Urothelium cell line (cell line): Measurements from ENCODE around the gene GABRG3.

Experiments used
- DNase-seq: peaks from one replicate; pipeline ENCODE4 v3.0.0; 2011; ENCODE audit warnings: low spot score, mixed read lengths
- FAIRE-seq: peaks from 2 replicates; lab custom pipeline; 2011; peaks lifted over from hg19 to GRCh38; lab: Jason Lieb, UNC

GABRG3 gene

GRCh38 chr15:27486683-27487647, 516.0 kb downstream of the GABRG3 start:
- DNase-seq (no peak), FAIRE-seq (no peak)

DNA sequence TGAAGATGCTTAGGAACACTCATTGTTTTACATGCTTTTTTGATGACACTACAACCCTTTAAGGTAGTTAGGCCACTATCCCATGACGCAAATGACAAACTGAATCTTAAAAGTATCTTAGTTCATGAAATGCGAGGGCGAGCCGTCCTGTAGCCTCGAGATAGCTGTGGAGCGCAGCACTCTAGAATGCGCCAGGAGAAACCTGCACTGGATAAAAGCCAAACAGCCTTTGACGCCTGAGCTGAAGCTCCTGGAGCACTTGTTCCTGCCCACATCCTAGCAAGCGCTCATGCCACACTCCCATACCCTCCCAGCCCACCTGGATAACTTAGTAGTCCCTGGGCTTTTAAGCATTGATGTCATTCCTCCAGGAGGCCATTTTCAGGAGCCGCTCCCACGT, 516.9 kb downstream of the GABRG3 start:
- FAIRE-seq, result no peak
- DNase-seq, result no peak

- FAIRE-seq (no peak), DNase-seq (peak; percentile 21)
Observed at GRCh38 chr15:27490867-27491595, 520.0 kb downstream of the GABRG3 start.

GRCh38 chr15:27491666-27492621, 521.0 kb downstream of the GABRG3 start:
- FAIRE-seq, result no peak
- no peak for DNase-seq

DNA sequence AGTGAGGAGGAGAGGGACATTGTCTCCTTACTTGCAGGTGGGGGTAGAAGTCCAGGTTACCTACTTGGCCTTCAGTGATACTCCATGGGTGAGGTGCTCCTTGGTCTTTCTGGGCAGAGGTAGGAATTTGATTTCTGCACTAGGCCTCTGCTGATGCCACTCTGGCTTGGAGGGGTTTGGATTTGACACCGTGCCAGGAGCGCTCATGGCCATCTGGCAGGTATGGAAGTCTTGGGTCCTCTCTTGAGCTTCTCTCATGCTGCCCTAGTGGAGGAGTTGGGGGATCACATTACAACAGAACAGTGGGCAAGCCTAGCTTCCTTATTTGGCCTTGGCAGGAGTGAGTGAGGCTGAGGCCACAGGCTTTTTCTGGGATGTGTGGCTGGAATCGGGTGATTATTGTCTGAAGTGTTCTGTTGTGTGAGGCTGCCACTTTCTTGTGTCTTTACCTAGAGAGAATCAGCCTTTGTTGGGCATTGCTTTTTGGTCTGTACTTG, 525.0 kb downstream of the GABRG3 start:
- FAIRE-seq (no peak), DNase-seq (no peak)

DNA sequence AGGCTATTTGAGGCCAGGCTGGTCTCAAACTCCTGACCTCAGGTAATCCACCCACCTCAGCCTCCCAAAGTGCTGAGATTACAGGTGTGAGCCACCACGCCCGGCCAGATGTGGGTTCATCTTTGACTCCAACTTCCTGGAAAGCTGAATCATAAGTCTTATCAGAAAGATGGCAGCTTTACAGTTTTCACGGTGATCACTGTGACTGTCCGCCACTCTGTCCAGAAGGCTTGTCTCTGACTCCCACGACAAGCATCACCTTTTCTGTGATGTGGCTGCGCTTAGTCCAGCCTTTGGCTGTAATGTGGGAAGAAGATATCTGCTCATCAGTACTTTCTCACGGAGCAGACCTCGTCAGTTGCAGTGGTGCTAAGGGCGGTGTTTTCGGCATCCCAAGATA, 527.7 kb downstream of the GABRG3 start:
- FAIRE-seq (no peak), DNase-seq (no peak)

DNA sequence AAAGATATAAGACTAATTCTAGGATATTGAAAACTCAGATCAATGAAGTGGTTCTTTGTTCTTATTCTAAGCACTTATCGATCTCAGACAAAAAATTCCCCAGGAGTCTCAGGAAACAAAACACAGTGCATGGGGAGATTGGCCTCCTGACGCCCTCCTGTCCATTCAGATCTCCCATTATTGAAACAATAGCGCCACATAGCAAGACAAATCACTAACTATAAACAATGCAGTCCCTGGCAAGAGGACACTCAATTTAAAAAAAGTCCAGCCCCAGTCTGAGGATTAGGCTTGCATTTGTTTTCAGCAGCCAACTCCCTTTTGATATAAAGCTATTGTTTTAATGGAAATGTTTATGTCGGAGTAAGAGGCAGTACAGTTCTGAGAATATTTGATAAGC, 528.2 kb downstream of the GABRG3 start:
- FAIRE-seq (no peak), DNase-seq (no peak)

- DNase-seq (no peak), FAIRE-seq (no peak)
Observed at GRCh38 chr15:27499719-27500118, 528.7 kb downstream of the GABRG3 start.

GRCh38 chr15:27500206-27500605, 529.2 kb downstream of the GABRG3 start:
- FAIRE-seq (no peak), DNase-seq (no peak)

DNA sequence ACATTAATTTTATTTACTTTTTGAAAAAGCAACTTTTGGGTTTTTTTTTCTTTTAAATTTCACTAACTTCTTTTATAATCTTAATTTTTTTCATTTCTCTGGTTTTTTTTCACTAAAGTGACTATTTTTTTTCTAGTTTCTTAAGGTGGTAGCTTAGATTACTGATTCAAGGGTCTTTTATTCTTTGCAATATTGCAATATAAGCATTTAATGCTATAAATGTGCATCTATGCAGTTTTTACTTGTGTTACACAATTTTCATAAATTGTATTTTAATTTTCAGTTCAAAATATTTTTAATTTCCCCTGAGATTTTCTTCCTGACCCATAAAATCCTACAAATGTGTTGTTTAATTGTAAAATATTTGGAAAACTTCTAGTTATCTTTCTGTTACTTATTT, 535.8 kb downstream of the GABRG3 start:
- FAIRE-seq, result no peak
- DNase-seq, result no peak

DNA sequence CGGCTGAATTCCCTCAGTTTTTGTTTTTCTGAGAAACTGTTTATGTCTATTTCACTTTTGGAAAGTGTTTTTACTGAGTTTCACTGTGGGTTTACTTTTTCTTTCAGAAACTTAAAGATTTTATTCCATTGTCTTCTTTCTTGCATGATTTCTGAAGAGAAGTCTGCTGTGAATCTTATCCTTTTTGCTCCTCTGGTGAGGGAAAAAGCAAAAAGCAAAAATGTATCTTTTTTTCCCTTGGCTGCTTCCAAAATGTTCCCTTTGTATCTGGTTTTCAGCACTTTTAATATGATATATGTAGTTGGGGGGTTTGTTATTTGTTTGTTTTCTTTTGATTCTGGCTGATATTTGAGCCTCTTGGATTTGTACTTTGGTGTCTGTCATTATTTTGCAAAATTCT, 538.0 kb downstream of the GABRG3 start:
- FAIRE-seq, result no peak
- no peak for DNase-seq

DNA sequence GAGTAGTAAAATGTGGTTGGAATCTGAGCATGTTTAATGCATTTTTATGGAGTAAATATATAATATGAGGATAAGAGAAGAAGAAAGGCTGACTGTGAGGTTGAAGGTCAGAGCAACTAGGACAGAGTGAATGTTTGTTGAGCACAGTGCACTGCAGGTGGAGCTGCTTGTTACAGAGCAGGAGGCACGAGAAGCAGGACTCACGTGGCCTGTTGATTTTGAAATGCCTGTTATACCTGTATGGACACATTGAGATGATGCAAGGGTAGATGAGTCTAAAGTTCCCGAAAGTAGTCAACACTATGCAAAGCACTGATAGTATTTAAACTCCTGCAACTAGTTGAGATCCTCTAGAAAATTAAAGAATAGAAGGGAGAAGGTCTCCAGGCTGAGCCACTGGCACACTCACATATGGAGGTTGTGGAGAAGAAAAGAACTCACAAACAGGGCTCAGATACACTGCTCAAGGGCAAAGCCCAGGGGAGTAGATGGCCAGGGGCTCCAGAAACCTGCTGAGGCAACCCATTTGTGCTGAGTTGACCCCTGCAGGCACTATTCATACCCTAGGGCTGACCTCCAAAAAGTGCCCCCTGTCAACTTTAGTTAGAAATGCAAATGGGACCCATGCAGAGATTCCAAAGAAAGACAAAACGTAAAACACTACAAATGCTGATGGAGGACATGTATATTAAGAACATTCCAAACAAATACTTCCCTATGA, 541.5 kb downstream of the GABRG3 start:
- DNase-seq (no peak), FAIRE-seq (no peak)

- FAIRE-seq (no peak), DNase-seq (peak; percentile 46)
Observed at GRCh38 chr15:27514526-27514925, 543.5 kb downstream of the GABRG3 start.

DNA sequence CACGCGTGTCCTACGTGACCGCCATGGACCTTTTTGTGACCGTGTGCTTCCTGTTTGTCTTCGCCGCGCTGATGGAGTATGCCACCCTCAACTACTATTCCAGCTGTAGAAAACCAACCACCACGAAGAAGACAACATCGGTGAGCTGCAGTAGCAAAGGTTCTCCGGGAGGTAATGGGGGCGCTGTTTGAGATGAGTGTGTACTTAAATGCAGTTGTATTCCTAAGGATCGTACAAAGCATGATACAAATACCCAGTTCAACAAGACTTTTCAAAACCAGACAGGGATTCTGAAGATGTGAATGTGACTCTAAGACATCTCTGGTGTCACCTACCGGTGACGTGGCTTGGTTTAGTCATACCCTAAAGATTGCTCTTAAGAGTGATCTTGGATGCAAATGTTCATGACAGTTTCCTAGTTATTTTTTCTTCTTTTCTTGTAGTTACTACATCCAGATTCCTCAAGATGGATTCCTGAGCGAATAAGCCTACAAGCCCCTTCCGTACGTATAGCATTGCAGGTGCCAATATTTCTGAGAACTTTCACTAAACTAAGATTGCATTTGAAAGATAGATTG, 556.6 kb downstream of the GABRG3 start:
- no peak for DNase-seq
- FAIRE-seq, result no peak

DNA sequence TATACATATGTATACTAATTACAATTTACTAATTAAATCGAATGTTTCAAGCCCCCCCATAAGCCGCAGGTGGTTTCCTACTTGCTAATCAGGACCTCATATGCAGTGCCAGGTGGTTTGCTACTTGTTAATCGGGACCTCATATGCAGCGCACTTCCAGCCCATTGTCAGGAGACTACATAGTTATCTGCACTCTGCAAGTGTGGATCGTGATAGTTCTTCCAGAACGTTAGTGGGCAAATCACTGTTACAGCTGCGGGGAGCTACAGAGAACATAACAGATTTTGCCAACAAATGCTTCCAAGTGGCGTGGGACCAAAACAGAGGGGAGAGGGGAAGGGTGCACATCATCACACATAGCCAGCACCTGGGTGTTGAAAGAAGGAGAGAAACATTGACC, 558.4 kb downstream of the GABRG3 start:
- FAIRE-seq, result no peak
- no peak for DNase-seq

DNA sequence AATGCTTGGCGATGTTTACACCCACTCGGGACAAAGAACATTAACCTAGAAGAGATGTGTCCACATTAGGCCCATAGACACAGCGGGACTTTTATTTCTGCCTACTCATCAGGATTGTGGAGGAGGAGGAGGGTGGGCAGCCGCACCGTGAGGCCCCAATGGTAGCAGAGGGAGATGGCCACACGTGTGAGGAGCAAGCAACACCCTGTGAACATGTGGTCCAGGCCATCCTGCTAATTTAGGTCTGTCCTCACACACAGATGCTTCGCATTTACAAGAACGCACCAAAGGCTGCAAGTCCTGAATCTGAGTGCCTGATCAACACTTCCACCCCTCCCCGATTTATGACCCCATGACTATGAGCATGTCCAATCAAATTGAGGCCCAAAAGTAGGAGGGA, 560.0 kb downstream of the GABRG3 start:
- DNase-seq (no peak), FAIRE-seq (no peak)

- DNase-seq, result no peak
- FAIRE-seq, result no peak
Observed at GRCh38 chr15:27532358-27532757, 561.4 kb downstream of the GABRG3 start.

- DNase-seq, result no peak
- FAIRE-seq, result no peak
Observed at GRCh38 chr15:27535445-27536129, 564.6 kb downstream of the GABRG3 start.

GRCh38 chr15:27538325-27538724, 567.3 kb downstream of the GABRG3 start:
- DNase-seq (no peak), FAIRE-seq (no peak)
